Activated CD4-positive, alpha-beta T cell treated with anti-CD3 and anti-CD28 coated beads, Interleukin-10, Interleukin-2, amounts not matched to agents 100 ng/mL and 50 ng/mL, durations not matched to agents 16 hours and 8 hours (primary cell): ENCODE measurements around the gene PI16.
A peak's percentile ranks its signal among the peaks of the same experiment; 100 is the strongest.

Experiments
- DNase-seq: peaks from one replicate; pipeline ENCODE4 v3.0.0-alpha.2; 2020

PI16 gene

DNA sequence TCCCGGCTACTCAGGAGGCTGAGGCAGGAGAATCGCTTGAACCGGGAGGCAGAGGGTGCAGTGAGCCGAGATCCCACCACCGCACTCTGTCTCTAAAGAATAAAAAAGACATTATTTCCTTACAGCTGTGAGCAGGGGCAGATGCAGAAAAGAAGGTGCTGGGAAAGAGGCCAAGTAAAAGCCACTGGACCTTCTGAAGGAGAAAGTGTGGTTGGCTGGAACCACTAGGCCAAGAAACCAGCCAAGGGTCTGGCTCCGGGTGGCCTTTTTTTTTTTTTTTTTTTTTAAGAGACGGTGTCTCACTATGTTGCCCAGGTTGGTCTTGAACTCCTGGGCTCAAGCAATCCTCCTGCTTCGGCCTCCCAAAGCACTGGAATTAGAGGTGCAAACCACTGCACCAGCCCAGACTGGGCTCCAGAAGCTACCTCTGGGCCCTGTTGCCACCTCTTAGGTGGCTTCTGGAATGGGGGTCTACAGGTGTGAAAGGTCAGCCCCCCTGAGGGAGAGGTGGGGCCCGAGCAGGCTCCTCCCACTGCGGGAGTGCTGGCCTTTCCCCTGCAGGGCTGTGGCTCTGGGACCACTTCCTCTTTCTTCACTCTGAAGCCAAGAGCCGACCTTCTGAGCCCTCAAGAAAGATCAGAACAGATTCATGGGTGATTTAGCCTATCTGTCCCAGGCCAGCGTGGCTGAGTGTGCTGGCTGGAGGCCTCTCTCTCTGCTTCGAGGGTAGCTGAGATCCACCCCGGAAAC is 50.7 kb downstream of the PI16 start, which contains the start of gene FGD2:
Gene FGD2 (plus strand): TSS at position 595 of the 750 bp plus-strand sequence. CDS start 163 bp downstream, outside the sequence.
- DNase-seq, result no peak

DNA sequence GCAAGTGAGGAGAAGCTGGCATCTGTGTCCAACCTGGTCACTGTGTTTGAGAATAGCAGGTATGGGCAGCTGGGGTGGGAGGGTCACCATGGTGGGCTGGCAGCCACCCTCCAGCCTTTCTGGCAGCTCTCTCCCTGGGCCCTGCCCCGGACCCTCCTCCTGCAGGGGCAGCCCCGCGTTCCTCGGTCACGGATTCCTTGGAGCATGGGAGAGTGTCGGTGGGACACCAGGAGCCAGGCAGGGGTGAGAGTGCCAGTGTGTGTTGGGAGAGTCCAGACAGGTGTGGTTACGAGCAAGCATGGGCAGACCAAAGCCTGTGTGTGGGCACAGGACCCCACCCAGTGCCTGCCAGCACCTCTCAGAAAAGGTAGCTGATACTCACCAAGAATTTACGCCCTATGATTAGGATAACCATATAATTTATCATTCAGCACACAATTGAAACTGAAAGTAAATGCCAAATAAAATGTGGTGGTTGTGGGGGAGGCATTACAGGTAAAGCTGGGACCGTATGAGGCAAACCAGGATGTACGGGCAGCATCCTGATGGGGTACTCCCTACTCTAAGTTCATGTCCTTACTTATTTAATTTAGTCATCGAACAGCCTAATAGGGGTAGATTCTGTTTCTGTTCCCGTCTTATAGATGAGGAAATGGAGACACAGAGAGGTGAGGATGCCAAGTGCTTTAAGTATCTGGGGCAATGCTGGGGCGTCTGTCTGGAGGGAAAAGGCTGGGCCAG is 51.5 kb downstream of the PI16 start:
- no peak for DNase-seq

DNA sequence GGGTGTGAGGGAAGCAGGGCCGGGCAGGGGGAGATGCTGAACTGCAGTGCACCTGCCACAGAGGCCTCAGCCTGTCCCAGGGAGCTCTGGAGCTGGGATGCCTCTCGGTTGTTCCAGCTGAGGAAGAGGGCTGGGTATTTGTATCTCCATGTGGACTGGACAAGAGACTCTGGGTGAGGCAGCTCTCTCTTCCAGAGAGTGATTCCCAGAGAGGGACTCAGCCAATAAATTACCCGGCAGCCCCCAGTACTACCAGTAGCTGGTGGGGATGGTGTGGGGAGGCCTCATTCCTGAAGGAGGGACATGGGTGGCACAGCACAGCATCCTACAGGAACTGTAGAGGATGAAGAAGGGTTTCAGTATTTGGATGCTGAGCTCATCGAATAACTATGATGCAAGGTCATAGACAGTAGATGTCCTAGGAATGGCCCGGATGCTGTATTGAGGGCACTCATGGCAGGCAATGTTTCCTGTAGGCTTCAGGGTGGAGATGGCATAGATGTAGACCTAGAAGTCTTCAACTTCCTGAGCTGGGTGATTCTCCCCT is 52.3 kb downstream of the PI16 start:
- no peak for DNase-seq

DNA sequence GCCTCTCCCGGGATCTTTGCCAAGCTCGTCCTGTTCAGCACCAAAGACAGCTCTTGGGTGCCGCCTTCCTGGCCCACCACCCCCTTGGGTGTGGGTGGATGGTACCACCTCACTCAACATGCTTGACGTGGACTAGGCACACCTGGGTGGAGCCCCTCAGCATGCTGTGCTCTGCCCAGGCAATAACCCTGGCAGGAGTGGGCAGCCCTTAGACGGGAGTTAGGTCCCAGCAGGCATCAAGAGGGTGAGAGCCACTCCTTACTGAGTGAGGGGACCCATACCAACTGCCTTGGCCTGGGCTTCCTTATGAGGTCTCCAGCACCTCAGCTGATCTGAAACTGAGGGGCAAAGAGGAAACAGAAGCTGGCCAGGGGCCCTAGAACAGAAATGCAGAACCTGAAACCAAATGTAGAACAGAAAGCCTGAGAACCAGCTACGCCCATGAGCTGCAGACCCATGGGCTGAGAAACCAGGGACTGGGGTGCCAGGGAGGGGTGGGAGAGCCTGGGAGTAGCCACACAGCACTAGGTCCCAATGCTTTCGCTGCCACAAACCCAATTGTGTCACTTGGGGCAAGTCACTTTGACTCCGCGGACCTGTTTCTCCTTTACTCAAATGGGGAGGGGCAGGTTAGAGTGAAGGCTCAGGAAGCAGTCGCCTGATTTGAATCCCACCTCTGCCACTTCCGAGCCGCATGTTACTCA is 53.0 kb downstream of the PI16 start:
- peak; percentile 46 for DNase-seq

DNA sequence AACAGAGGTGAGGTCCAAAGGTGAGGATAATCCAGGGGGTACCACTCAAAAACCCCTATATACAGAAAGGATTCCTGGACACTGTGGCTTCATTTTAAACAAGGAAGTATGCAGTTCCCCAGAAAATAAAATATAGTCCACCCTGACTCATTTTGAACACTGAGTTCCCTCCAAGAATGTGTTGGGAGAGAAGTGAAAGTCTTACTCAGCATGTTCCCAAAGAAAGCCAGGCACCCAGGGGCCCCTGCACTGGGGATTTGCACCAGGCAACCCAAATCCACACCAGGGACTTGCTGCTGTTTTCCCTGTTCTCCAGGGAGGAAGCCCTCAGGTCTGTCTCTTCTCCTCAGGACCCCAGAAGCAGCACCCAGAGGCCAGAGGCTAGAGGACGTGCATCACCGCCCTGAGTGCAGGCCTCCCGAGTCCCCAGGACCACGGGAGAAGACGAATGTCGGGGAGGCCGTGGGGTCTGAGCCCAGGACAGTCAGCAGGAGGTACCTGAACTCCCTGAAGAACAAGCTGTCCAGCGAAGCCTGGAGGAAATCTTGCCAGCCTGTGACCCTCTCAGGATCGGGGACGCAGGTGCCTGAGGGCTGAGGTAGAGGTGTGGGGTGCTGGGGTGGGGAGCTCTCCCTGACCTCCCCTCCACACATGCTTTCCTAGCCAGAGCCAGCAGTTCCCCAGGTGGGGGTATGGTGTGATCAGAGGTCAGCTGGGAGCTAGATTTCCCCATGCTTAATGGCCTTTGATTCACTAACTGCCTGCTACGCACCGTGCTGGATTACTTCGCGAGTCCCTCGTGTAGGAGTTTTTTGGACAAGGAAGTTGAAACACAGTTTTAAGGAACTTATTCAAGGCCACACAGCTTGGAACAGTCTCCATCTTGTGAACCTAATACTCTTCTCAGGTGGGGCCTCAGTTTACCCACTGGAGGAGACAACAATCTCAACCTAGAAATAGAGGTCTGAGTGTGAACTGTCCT is 54.2 kb downstream of the PI16 start:
- no peak for DNase-seq

DNA sequence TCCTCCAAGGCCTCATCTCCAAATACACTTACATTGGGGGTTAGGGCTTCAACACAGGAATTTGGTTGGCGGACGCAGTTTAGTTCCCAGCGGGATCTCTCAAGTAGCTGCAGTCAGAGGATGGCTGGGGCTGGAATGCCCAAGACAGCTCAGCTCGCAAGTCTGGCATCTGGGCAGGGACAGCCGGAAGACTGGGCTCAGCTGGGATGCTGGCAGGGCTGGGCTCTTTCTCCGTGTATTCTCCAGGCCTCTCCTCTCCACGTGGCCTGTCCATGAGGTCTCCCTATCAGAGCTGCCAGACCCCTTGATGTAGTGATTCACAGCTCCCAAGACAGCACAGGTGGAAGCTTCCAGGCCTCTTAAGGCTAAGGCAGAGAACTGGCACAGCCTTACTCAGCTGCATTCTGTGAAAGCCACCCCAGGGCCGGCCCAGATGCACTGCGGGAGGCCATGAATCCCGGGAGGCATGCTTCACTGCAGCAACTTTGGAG is 55.9 kb downstream of the PI16 start:
- no peak for DNase-seq

DNA sequence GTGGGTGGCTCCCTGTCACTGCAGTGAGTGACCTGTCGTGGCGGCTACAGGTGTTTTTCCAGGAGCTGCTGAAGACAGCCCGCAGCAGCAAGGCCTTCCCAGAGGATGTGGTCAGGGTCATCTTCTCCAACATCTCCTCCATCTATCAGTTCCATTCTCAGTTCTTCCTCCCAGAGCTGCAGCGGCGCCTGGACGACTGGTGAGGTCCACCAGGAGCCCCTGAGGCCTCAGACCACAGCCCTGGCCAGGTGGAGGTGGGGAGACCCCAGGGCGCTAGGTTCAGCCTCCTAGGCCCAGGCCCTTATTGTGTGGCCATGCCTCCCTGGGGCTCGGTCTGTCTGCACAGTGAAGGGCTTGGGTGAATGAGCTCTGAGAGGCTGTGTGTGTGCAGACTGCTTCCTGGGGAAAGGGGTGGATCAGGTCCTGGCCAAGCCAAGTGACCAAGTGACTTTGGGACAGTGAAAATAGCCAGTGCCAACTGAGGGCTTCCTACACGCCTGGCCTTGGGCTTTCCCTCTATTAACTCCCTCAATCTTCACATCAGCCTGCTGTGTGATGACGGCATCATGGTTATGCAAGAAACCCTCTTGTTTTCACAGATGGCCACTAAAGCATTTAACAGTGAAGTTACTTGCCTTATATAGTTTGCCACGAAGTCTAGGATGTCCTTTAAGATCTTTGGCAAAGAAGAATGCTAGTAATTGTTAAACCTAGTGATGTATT is 57.3 kb downstream of the PI16 start:
- no peak for DNase-seq

DNA sequence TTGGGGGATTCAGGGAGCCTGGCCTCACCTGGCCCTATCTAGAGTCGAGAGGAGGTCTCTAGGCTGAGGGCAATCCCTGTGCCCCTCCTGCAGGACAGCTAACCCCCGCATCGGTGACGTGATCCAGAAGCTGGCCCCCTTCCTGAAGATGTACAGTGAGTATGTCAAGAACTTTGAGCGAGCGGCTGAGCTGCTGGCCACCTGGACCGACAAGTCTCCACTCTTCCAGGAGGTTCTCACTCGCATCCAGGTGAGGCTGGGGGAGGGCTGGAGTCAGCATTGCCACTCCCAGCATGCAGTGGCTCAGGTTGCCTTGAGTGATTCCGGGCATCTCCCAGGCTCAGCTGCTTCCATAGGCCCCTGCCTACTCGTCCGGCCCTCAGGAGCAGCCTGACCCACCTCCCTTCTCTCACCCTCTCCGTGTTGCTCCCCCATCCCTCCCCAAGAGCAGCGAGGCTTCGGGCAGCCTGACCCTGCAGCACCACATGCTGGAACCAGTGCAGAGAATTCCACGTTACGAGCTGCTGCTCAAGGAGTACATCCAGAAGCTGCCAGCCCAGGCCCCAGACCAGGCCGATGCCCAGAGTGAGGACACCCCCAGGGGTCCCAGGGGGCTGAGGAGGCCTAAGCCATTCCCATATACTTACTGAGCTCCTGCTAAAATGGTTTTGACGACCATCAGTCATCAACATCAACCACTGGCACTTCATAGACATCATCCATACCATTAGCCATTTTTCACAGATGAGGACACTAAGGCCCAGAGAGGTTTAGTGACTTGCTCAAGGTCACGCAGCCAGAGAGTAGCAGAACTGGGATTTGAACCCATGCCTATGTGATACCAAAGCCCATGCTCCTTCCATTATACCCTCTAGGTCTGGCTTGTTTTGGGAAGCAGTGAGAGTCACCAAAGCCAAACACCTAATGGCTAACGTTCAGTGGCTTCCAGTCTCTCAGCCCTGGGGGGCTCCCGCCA is 59.3 kb downstream of the PI16 start:
- DNase-seq, result no peak
